ENCODE results near the gene SLC40A1. TPM values are rescaled to one million over a fixed set of nuclear protein-coding genes. Genes with fewer than 3 reads are reported as not detected.

SLC40A1 gene
- total and polyA plus RNA-seq, 2 of the 13 experiments (the other 11 are each of a cell fraction or from before 2014, with no cell fraction given) = 10.6 to 24.9 TPM

GRCh38 chr2:189553504-189554088 lies 27.0 kb downstream of the SLC40A1 start:
- H3K4me3 ChIP-seq (replicated peaks in 1 of 3; ENCODE audit: insufficient read depth in 1 of 3, low read depth in 2 of 3, low read length in 3 of 3) = no peak overlapping the region
- H3K9ac ChIP-seq (ENCODE audit: insufficient read depth, low read depth, low read length) = no peak overlapping the region
- POLR2A ChIA-PET = interaction anchor here (1.1 to 2.9 kb wide), 4 partner anchors 12 to 47 kb away, joined by 3 to 18 read pairs (median 9); partner anchors contain the start of gene SLC40A1
- no peaks in the 10 kb centered on the region for H3K27me3 ChIP-seq (ENCODE audit: control insufficient read depth in 1 of 2, insufficient read depth in 2 of 2, low read length in 2 of 2)
- intact Hi-C loops (cut with micrococcal nuclease; ENCODE audit: unreplicated experiment) (loop anchor here (2.0 kb wide), 1 partner anchor 21 kb away; no protein-coding TSS in a partner anchor), in situ Hi-C loops (cut with HindIII; ENCODE audit: extremely low pct_ligation_motif_present, low pct_unique_long_range_greater_than_20kb) (no loop called here)
- H3K9me3 ChIP-seq (ENCODE audit: low read length) = no peaks in the 10 kb centered on the region
- no peak for TF ChIP-seq CENPX (CRISPR knock-in tag; IDR thresholded peaks at IDR 0.05)
- TF ChIP-seq RXRB (CRISPR knock-in tag; IDR thresholded peaks at IDR 0.05; ENCODE audit: borderline replicate concordance) = peak; percentile 7; the same call in 1 of the 2 replicates
- TF ChIP-seq CREM (IDR thresholded peaks at IDR 0.05) = 0 out of 2 replicates have a peak, but pooled peaks have one; percentile 3
- TF ChIP-seq CREM (CRISPR knock-in tag; IDR thresholded peaks at IDR 0.05) = no peak
- TF ChIP-seq, protein P1, sequence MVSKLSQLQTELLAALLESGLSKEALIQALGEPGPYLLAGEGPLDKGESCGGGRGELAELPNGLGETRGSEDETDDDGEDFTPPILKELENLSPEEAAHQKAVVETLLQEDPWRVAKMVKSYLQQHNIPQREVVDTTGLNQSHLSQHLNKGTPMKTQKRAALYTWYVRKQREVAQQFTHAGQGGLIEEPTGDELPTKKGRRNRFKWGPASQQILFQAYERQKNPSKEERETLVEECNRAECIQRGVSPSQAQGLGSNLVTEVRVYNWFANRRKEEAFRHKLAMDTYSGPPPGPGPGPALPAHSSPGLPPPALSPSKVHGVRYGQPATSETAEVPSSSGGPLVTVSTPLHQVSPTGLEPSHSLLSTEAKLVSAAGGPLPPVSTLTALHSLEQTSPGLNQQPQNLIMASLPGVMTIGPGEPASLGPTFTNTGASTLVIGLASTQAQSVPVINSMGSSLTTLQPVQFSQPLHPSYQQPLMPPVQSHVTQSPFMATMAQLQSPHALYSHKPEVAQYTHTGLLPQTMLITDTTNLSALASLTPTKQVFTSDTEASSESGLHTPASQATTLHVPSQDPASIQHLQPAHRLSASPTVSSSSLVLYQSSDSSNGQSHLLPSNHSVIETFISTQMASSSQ (IDR thresholded peaks at IDR 0.05; ENCODE audit: low read depth) = peak; percentile 31; the same call in 1 of the 2 replicates
- TF ChIP-seq, protein P1 (CRISPR knock-in tag; IDR thresholded peaks at IDR 0.05; ENCODE audit: borderline replicate concordance) = no peak
- TF ChIP-seq EP300 (IDR thresholded peaks at IDR 0.05; ENCODE audit: low read depth in 2 of 2, low read length in 2 of 2) = 0 out of 4 replicates have a peak, but pooled peaks of 1 of the 2 experiments have one; percentile 16
- TF ChIP-seq EP300 (CRISPR knock-in tag; IDR thresholded peaks at IDR 0.05; ENCODE audit: borderline replicate concordance) = no peak
- TF ChIP-seq TCF7L2 (IDR thresholded peaks at IDR 0.05; ENCODE audit: low read depth, low read length) = peak; percentile 18; the same call in 1 of the 2 replicates
- 0 out of 2 replicates have a peak, but pooled peaks have one; percentile 12 for TF ChIP-seq NFIC (IDR thresholded peaks at IDR 0.05; ENCODE audit: low read length)
- peak; percentile 72; the same call in 1 of the 2 replicates for TF ChIP-seq SOX5 (CRISPR knock-in tag; IDR thresholded peaks at IDR 0.05; ENCODE audit: borderline replicate concordance)
- TF ChIP-seq THAP11 (CRISPR knock-in tag; IDR thresholded peaks at IDR 0.05) = 0 out of 2 replicates have a peak, but pooled peaks have one; percentile 5
- no peak for TF ChIP-seq KMT2A (CRISPR knock-in tag; IDR thresholded peaks at IDR 0.05)
- TF ChIP-seq RFX5 (IDR thresholded peaks at IDR 0.05; ENCODE audit: low read depth, low read length) = no peak
- TF ChIP-seq HNRNPUL1 (IDR thresholded peaks at IDR 0.05; ENCODE audit: low read depth, low read length) = peak; percentile 49; the same call in 1 of the 2 replicates
- no peak for TF ChIP-seq SOX13 (IDR thresholded peaks at IDR 0.05)
- TF ChIP-seq SOX13 (CRISPR knock-in tag; conservative IDR thresholded peaks at IDR 0.05 in 1 of 2, IDR thresholded peaks at IDR 0.05 in 1 of 2) = peak in 1 of 2 experiments; percentile 67; a peak in 1 of 4 replicates
- H3K79me2 ChIP-seq (ENCODE audit: insufficient read depth, low read length) = no peaks in the 10 kb centered on the region
- peak; percentile 54 for ATAC-seq
- no peaks in the 10 kb centered on the region for H3K36me3 ChIP-seq (replicated peaks in 1 of 2; ENCODE audit: control insufficient read depth in 1 of 2, insufficient read depth in 2 of 2, low read length in 2 of 2)
- DNase-seq (ENCODE audit: low spot score) = peak; percentile 72
- 43% methylated on average over 1 of the region's 1 CpG for WGBS (ENCODE audit: low lambda C conversion rate)
- peaks cover 87% of the 10 kb centered on the region for H3K4me1 ChIP-seq (ENCODE audit: insufficient read depth, low read length)
- no peak overlapping the region for H2AFZ ChIP-seq (ENCODE audit: low read length)
- CTCF ChIA-PET (ENCODE audit: low intra/inter-chr PET ratio, low total read pairs) = no interaction called here
- peak overlapping the region; percentile 49 for H3K27ac ChIP-seq (ENCODE audit: extremely low read length, insufficient read depth, low read length)
- no peaks in the 10 kb centered on the region for H4K20me1 ChIP-seq (ENCODE audit: insufficient read depth, low read length)
- no peak overlapping the region for H3K4me2 ChIP-seq (ENCODE audit: low read depth, low read length)
- no peak for FAIRE-seq
- BruUV-seq (replicated peaks) = no TSS peak
